Measurements from ENCODE around the gene LINC01488. TPM values are rescaled to one million over a fixed set of nuclear protein-coding genes. Genes with fewer than 3 reads are reported as not detected.

The LINC01488 gene
- total RNA-seq, 4 donors from 2014 or later = not detected

DNA sequence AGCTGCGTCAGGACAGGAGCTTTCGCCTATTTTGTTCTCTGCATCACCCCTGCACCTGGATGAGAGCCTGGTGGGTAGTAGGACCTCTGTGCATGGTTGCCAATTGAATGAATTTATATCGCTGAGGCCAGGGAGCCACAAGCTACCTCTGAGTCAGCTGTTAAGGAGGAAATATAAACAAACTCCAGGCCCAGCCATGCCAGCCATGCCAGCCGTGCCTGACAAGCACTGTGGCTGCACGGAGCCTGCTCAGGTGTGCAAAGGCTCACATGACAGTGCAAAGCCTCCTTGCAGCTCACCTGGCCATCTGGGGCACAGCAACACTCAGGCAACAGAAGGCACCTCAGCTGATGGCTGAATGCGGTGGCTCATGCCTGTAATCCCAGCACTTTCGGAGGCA lies 33.7 kb upstream of the LINC01488 start:
- TF ChIP-seq EP300 (IDR thresholded peaks at IDR 0.05; ENCODE audit: low read depth) (no peak), POLR2A (IDR thresholded peaks at IDR 0.05) (no peak), POLR2AphosphoS5 (IDR thresholded peaks at IDR 0.05) (no peak)
- TF ChIP-seq, protein P1, sequence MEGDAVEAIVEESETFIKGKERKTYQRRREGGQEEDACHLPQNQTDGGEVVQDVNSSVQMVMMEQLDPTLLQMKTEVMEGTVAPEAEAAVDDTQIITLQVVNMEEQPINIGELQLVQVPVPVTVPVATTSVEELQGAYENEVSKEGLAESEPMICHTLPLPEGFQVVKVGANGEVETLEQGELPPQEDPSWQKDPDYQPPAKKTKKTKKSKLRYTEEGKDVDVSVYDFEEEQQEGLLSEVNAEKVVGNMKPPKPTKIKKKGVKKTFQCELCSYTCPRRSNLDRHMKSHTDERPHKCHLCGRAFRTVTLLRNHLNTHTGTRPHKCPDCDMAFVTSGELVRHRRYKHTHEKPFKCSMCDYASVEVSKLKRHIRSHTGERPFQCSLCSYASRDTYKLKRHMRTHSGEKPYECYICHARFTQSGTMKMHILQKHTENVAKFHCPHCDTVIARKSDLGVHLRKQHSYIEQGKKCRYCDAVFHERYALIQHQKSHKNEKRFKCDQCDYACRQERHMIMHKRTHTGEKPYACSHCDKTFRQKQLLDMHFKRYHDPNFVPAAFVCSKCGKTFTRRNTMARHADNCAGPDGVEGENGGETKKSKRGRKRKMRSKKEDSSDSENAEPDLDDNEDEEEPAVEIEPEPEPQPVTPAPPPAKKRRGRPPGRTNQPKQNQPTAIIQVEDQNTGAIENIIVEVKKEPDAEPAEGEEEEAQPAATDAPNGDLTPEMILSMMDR (IDR thresholded peaks at IDR 0.05) = no peak
- no peak overlapping the region for H3K27ac ChIP-seq
- H3K36me3 ChIP-seq = no peaks in the 10 kb centered on the region
- peaks cover 15 to 22% (median 19%) of the 10 kb centered on the region in 4 donors for H3K4me1 ChIP-seq
- no peak for DNase-seq
- WGBS, 2 donors (ENCODE audit: low coverage in 1 of 2) = 54 to 87% methylated on average over 3 to 7 of the region's 7 CpGs
- intact Hi-C loops (cut with DNase I; ENCODE audit: low total_unique reads) = no loop called here
- in situ Hi-C loops (cut with MboI; ENCODE audit: low pct_ligation_motif_present in 1 of 4, low pct_unique_long_range_greater_than_20kb in 1 of 4, low sequenced_read_pairs in 3 of 4) = loop anchor here in 1 of 4 donors (25.0 kb wide), 1 partner anchor 190 kb away; the partner anchor contains the start of gene CCND1
- H3K4me3 ChIP-seq = no peak overlapping the region
- no peaks in the 10 kb centered on the region for H3K27me3 ChIP-seq
- H3K9me3 ChIP-seq = no peaks in the 10 kb centered on the region

DNA sequence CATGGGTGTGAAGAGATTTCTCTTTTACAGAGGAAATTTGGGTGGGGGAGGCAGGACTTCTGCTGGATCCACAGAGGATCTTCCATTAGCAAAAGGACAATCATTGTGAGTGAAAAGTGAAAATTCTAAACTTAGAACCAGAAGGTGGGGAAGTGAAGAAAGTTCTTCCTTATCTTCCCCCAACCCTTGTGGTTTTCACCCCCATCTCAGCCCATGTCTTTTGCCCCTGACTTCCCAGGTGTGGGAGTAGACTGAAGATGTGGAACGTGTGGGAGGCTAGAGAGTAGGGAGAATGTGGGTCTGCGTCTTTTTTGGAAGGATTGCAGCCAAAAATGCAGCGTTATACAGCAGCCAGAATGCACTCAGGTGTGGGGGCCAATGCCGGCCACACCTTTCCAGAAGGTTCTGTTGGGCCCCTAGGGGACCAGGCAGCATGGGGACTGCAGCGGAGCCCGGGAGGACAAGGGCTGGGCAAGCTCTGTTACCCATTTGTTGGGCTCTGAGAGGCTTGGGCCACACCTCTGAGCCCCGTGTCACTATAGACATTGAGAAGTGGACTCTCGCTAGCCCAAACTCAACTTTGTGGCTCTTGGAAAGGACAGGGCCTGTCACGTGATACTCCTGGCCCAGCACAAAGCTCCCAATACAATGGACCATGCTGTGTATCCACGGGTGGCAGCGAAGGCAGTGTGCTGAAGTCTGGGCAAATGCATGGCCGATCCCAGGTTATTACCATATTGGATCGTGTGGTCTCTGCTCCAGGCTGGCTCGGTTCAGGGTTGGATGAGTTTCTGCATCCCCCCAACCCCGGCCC lies 32.8 kb upstream of the LINC01488 start:
- peaks cover 8 to 13% (median 10%) of the 10 kb centered on the region in 4 donors for H3K4me1 ChIP-seq
- no peak for DNase-seq
- no peaks in the 10 kb centered on the region for H3K9me3 ChIP-seq
- TF ChIP-seq POLR2AphosphoS5 (IDR thresholded peaks at IDR 0.05) (no peak), POLR2A (IDR thresholded peaks at IDR 0.05) (no peak), EP300 (IDR thresholded peaks at IDR 0.05; ENCODE audit: low read depth) (no peak)
- H3K36me3 ChIP-seq = no peaks in the 10 kb centered on the region
- H3K4me3 ChIP-seq = no peak overlapping the region
- intact Hi-C loops (cut with DNase I; ENCODE audit: low total_unique reads) (no loop called here), in situ Hi-C loops (cut with MboI; ENCODE audit: low pct_ligation_motif_present in 1 of 4, low pct_unique_long_range_greater_than_20kb in 1 of 4, low sequenced_read_pairs in 3 of 4) (loop anchor here in 1 of 4 donors (25.0 kb wide), 1 partner anchor 189 kb away; the partner anchor contains the start of gene CCND1)
- no peak overlapping the region for H3K27ac ChIP-seq
- no peaks in the 10 kb centered on the region for H3K27me3 ChIP-seq
- WGBS, 2 donors (ENCODE audit: low coverage in 1 of 2) = 65 to 67% methylated on average over 1 to 15 of the region's 15 CpGs

DNA sequence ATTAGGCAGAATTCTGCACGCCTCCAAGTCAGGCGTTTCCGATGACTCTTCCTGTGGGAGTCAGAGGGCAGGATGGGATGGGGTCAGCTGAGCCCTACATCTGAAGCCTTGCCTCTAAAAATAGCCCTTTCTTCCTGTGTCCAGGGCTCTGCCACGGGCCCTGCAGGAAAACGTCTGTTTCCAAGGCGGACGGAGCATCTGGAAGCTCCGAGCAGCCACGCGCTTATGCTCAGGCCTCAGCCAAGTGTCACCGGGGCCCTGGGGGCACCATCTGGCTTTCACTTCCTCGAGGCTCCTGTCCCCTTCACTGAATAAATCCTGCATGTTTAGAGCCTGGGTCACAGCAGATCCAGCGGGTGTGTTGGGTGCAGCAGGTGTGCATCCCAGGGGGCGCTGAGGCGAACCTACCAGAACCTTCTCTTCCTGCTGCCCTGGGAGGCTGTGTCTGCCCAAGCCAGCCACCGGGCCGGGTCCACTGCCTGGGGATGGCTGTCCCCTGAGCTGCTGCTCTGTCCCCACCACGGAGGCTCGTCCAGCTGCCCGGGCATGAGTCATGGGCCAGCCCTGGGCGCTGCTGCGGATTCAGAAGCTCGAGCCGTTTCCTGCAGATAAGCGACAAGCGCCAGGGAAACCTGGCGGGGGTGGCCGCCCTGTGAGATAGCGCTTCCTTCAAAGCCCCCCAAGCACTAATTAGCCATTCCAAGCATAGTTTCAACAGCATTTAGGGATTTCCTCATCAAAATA lies 32.0 kb upstream of the LINC01488 start:
- Histone ChIP-seq H3K27me3 (no peaks in the 10 kb centered on the region), H3K9me3 (no peaks in the 10 kb centered on the region), H3K27ac (peak overlapping the region; percentile 15 to 60 (median 40)), H3K4me1 (peaks cover 0 to 6% (median 2%) of the 10 kb centered on the region in 4 donors), H3K36me3 (no peaks in the 10 kb centered on the region), H3K4me3 (no peak overlapping the region)
- TF ChIP-seq POLR2A (IDR thresholded peaks at IDR 0.05) (no peak), EP300 (IDR thresholded peaks at IDR 0.05; ENCODE audit: low read depth) (no peak), POLR2AphosphoS5 (IDR thresholded peaks at IDR 0.05) (no peak)
- TF ChIP-seq, protein P1 (IDR thresholded peaks at IDR 0.05) = no peak
- 56 to 73% methylated on average over 11 to 28 of the region's 29 CpGs for WGBS, 2 donors (ENCODE audit: low coverage in 1 of 2)
- in situ Hi-C loops (cut with MboI; ENCODE audit: low pct_ligation_motif_present in 1 of 4, low pct_unique_long_range_greater_than_20kb in 1 of 4, low sequenced_read_pairs in 3 of 4) (loop anchor here in 1 of 4 donors (25.0 kb wide), 1 partner anchor 188 kb away; the partner anchor contains the start of gene CCND1), intact Hi-C loops (cut with DNase I; ENCODE audit: low total_unique reads) (no loop called here)
- no peak for DNase-seq

DNA sequence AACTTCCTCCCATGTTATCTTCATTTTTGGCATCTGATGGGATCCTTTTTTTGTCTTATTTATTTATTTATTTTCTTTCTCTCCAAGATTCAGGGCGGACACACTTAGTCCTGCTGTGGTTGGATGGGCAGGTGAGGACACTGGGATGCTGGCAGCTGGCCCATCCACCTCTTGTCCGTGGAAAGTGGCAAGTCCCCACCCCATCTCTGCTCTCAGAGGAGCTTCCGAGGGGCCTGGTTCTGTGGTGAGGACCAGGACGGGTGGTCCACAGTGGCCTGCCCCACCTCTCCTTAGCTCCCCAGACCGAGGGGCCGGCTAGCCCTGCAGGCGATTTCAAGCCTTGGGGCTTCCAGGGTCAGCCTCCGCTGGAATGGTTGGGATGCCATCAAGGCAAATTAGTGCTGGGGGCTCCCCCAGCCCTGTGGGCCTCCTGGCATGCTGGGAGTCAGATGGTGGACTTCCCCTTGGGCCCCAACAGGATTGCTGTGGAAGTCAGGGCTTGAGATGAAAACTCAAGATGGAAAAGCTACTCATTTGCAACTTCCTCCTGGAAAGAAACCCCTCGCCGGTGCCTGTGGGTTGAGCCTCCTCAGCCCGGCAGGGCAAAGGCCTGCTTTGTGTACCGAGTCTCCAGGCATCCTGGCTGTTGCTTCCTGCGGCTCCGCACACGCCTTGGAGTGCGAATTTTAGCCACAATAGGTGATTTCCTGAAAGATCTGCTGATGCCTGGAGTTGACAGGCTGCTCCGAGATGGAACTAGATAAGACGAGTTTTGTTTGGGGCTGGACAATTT lies 31.2 kb upstream of the LINC01488 start:
- peaks cover 0 to 6% (median 0%) of the 10 kb centered on the region in 4 donors for H3K4me1 ChIP-seq
- no peaks in the 10 kb centered on the region for H3K9me3 ChIP-seq
- in situ Hi-C loops (cut with MboI; ENCODE audit: low pct_ligation_motif_present in 1 of 4, low pct_unique_long_range_greater_than_20kb in 1 of 4, low sequenced_read_pairs in 3 of 4) (no loop called here), intact Hi-C loops (cut with DNase I; ENCODE audit: low total_unique reads) (no loop called here)
- DNase-seq = no peak
- H3K27ac ChIP-seq = peak overlapping the region in 1 of 4 donors; percentile 60
- no peaks in the 10 kb centered on the region for H3K36me3 ChIP-seq
- no peak overlapping the region for H3K4me3 ChIP-seq
- WGBS, 2 donors (ENCODE audit: low coverage in 1 of 2) = 80 to 83% methylated on average over 4 to 18 of the region's 18 CpGs
- TF ChIP-seq EP300 (IDR thresholded peaks at IDR 0.05; ENCODE audit: low read depth) (no peak), POLR2A (IDR thresholded peaks at IDR 0.05) (no peak), POLR2AphosphoS5 (IDR thresholded peaks at IDR 0.05) (no peak)
- TF ChIP-seq, protein P1 (IDR thresholded peaks at IDR 0.05) = no peak
- no peaks in the 10 kb centered on the region for H3K27me3 ChIP-seq

Measured in transverse colon (tissue), 4 donors.